Measurements from ENCODE around the gene RAB5B.

Gene RAB5B

DNA sequence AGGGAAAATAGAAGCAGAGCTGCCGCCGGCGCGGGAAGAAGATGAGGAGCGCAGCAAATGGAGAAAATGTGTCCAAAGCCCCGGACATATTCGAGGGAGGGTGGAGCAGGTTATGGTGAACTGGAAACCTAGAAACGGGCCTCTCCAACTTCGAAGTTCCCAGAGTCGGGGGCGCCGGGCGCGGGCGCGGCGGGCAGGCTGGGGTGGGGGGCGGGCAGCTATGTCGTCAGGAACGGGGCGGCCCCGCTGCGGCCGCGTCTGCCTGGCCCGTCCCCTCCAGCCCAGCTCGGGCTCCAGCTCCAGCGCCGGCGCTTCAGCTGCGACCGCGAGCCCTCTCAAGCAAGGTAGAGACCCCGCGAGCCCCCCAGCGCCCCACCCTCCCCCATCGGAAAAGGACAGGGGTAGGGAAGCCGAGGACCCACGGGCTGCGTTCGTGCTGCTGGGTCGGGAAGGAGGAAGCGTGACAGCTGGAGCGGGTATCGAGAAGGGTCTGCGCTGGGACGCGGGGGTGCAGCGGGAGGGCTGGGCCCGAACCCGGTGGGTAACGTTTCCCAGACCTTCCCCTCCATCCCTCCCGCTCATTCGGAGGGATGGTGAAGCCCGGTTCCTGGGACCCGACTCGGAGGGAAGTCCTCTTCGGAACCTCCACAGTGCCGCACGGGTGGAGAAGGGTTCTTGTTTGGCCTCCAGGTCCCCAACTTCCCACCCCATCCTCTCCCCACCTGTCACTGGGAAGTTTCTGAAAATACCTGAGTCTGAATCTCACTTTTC, 41.9 kb upstream of the RAB5B start:
- Histone ChIP-seq H3K27ac (ENCODE audit: low read depth, low read length, severe bottlenecking) (peak overlapping the region; percentile 45), H3K36me3 (ENCODE audit: control insufficient read depth, insufficient read depth, low read length) (peaks cover under 1% of the 10 kb centered on the region), H3K4me3 (ENCODE audit: extremely low read depth, insufficient read depth, low read length, poor library complexity, severe bottlenecking) (peak overlapping the region; percentile 62), H3K9me3 (ENCODE audit: control insufficient read depth, low read length) (no peaks in the 10 kb centered on the region), H3K4me1 (ENCODE audit: control insufficient read depth, insufficient read depth, low read length, poor library complexity, severe bottlenecking) (peaks cover 42% of the 10 kb centered on the region)
- 1 to 4% methylated on average over 26 to 40 of the region's 60 CpGs for WGBS, 2 experiments (ENCODE audit: insufficient coverage in 2 of 2)

DNA sequence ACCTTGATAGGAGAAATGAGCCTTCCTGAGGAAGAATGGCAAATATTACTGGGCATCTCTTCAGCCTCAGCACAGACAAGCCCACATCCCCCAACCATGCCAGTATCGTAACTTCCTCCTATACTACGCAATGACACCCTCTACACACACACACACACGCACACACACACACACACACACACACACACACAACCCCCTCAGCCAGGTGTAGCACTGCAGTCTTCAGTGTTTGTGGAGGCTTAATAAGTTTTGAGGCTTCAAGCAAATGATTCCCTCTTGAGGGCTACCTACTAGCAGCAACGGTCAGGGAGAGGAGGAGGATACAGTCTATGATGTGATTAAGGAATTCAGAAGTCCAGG, 41.3 kb upstream of the RAB5B start:
- no peaks in the 10 kb centered on the region for H3K9me3 ChIP-seq (ENCODE audit: control insufficient read depth, low read length)
- peak overlapping the region; percentile 65 for H3K27ac ChIP-seq (ENCODE audit: low read depth, low read length, severe bottlenecking)
- 45 to 83% methylated on average over 2 of the region's 4 CpGs for WGBS, 2 experiments (ENCODE audit: insufficient coverage in 2 of 2)
- peak overlapping the region; percentile 62 for H3K4me3 ChIP-seq (ENCODE audit: extremely low read depth, insufficient read depth, low read length, poor library complexity, severe bottlenecking)
- H3K4me1 ChIP-seq (ENCODE audit: control insufficient read depth, insufficient read depth, low read length, poor library complexity, severe bottlenecking), result peaks cover 42% of the 10 kb centered on the region
- peaks cover 5% of the 10 kb centered on the region for H3K36me3 ChIP-seq (ENCODE audit: control insufficient read depth, insufficient read depth, low read length)

DNA sequence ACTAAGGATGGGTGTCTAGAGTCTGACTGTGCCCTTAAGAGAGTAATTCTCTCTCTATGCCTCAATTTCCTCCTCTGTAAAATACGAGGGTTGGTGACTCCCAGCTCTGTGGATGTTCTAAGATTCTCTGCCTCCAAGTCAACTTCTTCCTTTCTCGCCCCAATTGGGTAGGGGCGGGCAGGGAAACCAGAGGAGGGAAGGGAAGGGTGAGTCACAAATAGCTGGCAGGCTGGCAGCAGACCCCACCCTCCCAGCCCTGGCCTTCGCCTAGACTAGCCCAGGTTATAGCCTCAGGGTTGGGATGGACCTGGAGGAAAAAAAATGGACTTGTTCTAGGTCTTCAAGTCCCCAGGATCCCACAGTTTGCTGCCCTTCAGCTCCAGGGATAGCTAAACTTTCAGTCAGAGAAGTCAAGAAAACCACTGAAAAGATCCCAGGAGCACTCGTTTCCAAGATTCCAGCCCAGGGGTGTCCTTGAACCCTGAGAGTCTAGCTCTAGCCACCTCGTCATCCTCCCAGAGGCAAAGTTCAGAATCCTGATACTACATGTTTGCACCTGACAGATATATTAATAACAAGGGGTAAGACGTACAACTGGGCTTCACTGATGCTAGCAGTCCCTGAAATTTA, 40.6 kb upstream of the RAB5B start:
- Histone ChIP-seq H3K4me1 (ENCODE audit: control insufficient read depth, insufficient read depth, low read length, poor library complexity, severe bottlenecking) (peaks cover 42% of the 10 kb centered on the region), H3K9me3 (ENCODE audit: control insufficient read depth, low read length) (no peaks in the 10 kb centered on the region), H3K4me3 (ENCODE audit: extremely low read depth, insufficient read depth, low read length, poor library complexity, severe bottlenecking) (peak overlapping the region; percentile 62), H3K27ac (ENCODE audit: low read depth, low read length, severe bottlenecking) (peak overlapping the region; percentile 65), H3K36me3 (ENCODE audit: control insufficient read depth, insufficient read depth, low read length) (peaks cover 10% of the 10 kb centered on the region)
- WGBS, 2 experiments (ENCODE audit: insufficient coverage in 2 of 2), result 83 to 91% methylated on average over 3 of the region's 7 CpGs

DNA sequence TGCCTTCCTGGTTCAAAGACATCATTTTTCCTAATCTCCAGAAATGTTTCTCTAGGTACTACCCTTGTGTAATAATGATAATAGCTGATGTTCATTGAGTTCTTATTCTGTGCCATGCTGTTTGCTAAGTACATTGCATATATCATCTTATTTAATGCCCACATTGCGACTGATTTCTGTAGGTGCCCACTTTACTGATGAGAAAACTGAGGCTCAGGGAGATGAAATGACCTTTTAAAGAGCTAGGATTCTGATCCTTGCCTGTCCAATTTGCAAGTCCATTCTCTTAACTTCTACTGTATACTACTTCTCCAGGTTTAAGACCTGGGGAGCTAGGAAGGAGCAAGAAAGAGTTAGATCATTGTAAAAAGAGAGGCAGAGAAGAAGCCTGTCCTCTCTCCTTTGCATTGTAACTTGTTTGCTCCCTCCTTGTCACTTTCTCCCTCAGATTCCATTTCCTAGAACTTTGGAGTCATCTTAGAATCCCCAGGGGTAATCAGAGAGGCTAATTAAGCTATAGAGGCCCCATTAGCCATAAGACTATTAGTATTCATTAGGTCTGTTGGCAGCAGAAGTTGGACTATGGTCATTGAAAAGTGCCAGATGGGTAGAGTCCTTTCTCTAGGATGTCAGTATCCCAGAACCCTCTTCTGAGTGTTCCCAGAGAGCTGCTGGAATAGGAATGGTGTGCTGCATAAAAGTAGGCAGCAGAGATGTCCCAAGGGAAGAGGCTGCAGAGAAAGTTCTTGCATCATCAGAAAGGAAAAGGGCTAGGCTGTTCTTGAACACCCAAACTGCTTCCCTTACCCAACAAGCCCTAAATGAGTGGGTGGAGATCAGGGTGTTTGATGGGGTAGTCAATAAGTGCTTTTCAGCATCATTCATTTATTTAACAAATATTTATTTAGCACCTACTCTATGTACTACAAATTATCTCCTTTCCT, 39.8 kb upstream of the RAB5B start:
- no peaks in the 10 kb centered on the region for H3K9me3 ChIP-seq (ENCODE audit: control insufficient read depth, low read length)
- whole genome bisulfite sequencing, 2 experiments (ENCODE audit: insufficient coverage in 2 of 2), result no CpG with 5 or more reads among the region's 1 CpG
- H3K27ac ChIP-seq (ENCODE audit: low read depth, low read length, severe bottlenecking), result no peak overlapping the region
- no peak overlapping the region for H3K4me3 ChIP-seq (ENCODE audit: extremely low read depth, insufficient read depth, low read length, poor library complexity, severe bottlenecking)
- H3K36me3 ChIP-seq (ENCODE audit: control insufficient read depth, insufficient read depth, low read length), result peaks cover 18% of the 10 kb centered on the region
- peaks cover 39% of the 10 kb centered on the region for H3K4me1 ChIP-seq (ENCODE audit: control insufficient read depth, insufficient read depth, low read length, poor library complexity, severe bottlenecking)

DNA sequence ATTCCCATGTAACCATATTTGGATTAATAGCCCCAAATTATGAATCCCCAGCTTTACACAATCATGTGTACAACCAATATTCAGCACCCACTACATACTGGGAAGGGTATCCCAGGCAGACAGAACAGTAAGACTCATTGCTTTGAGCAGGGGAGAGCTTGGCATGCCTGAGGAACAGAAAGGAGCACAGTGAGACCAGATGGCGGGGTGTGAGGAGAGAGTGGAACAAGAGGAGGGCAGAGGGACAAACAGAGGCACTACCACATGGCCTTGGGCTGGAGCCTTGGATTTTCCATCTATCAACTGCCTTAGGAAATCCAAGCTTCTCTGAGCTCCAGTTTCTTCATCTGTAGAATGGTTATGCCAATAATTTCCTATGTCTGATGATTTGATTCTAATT, 39.1 kb upstream of the RAB5B start:
- H3K9me3 ChIP-seq (ENCODE audit: control insufficient read depth, low read length), result no peaks in the 10 kb centered on the region
- H3K36me3 ChIP-seq (ENCODE audit: control insufficient read depth, insufficient read depth, low read length), result peaks cover 24% of the 10 kb centered on the region
- peaks cover 32% of the 10 kb centered on the region for H3K4me1 ChIP-seq (ENCODE audit: control insufficient read depth, insufficient read depth, low read length, poor library complexity, severe bottlenecking)
- WGBS, 2 experiments (ENCODE audit: insufficient coverage in 2 of 2), result 71 to 100% methylated on average over 1 of the region's 1 CpG
- H3K4me3 ChIP-seq (ENCODE audit: extremely low read depth, insufficient read depth, low read length, poor library complexity, severe bottlenecking), result no peak overlapping the region
- no peak overlapping the region for H3K27ac ChIP-seq (ENCODE audit: low read depth, low read length, severe bottlenecking)

DNA sequence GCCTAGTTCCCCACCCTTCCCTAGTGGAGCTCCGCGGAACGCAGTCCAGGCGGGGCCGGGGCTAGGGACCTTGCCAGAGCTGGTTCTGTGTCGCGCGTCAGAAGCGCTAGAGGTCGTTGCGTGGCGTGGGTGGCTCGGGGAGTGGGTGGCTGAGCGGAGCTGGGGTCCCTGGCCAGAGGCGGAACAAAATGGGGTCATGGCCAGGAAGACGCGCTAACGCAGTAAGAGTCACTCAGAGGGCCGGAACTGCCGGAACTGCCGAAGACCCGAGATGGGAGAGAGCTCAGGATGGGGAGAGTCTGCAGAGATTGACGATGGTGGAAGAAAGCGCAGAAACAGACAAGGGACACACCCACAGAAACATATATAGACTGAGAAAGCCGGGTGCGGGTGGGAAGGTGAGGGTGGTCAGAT, 38.1 kb upstream of the RAB5B start:
- Histone ChIP-seq H3K36me3 (ENCODE audit: control insufficient read depth, insufficient read depth, low read length) (peaks cover 29% of the 10 kb centered on the region), H3K4me3 (ENCODE audit: extremely low read depth, insufficient read depth, low read length, poor library complexity, severe bottlenecking) (no peak overlapping the region), H3K27ac (ENCODE audit: low read depth, low read length, severe bottlenecking) (no peak overlapping the region), H3K9me3 (ENCODE audit: control insufficient read depth, low read length) (no peaks in the 10 kb centered on the region), H3K4me1 (ENCODE audit: control insufficient read depth, insufficient read depth, low read length, poor library complexity, severe bottlenecking) (peaks cover 28% of the 10 kb centered on the region)
- WGBS, 2 experiments (ENCODE audit: insufficient coverage in 2 of 2), result 94 to 95% methylated on average over 17 to 23 of the region's 26 CpGs

DNA sequence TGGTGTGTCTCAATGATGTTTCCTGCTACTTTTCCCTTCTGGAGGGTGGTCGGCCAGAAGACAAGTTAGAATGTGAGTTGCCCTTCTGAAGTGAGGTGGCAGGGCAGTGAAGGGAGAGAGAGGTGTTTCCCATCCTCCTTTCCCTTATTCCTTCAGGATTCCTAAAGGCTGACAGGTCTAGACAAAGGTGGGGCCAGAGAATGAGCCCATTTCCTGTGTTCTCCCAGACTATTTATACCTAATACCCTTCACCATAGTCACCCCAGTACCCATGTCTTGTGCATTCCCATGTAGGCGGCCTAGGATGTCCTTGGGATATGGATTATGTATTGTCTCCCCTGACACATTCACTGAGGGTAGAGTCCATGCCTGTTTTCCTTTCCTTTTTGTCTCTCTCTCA, 35.9 kb upstream of the RAB5B start:
- H3K4me3 ChIP-seq (ENCODE audit: extremely low read depth, insufficient read depth, low read length, poor library complexity, severe bottlenecking), result no peak overlapping the region
- peaks cover 45% of the 10 kb centered on the region for H3K36me3 ChIP-seq (ENCODE audit: control insufficient read depth, insufficient read depth, low read length)
- WGBS, 2 experiments (ENCODE audit: insufficient coverage in 2 of 2), result 100% methylated on average over 1 of the region's 2 CpGs; no CpG with 5 or more reads in 1 of the 2 experiments
- peaks cover 15% of the 10 kb centered on the region for H3K4me1 ChIP-seq (ENCODE audit: control insufficient read depth, insufficient read depth, low read length, poor library complexity, severe bottlenecking)
- no peaks in the 10 kb centered on the region for H3K9me3 ChIP-seq (ENCODE audit: control insufficient read depth, low read length)
- no peak overlapping the region for H3K27ac ChIP-seq (ENCODE audit: low read depth, low read length, severe bottlenecking)

DNA sequence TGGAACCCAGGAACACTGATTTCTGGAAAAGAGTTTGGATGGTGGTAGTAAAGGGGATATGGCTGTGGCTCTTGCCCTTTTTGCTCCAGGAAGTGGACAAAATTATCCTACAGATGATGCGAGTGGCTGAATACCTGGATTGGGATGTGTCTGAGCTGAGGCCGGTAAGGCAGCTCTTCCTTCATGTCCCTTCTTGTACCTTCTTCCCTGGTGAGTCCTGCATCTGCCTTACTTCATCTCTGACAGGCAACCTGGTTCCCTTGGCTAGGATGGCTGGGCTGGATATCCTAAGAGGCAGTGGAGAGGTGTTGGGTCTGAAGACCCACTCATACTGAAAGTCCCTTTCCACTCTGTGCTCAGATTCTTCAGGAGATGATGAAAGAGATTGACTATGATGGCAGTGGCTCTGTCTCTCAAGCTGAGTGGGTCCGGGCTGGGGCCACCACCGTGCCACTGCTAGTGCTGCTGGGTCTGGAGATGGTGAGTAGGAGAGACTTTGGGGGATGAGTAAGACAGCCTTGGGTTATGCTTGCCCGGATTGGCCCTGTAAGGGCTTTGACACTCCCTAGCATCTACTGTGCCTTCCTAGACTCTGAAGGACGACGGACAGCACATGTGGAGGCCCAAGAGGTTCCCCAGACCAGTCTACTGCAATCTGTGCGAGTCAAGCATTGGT, 34.9 kb upstream of the RAB5B start:
- 95 to 97% methylated on average over 4 to 8 of the region's 8 CpGs for WGBS, 2 experiments (ENCODE audit: insufficient coverage in 2 of 2)
- Histone ChIP-seq H3K4me1 (ENCODE audit: control insufficient read depth, insufficient read depth, low read length, poor library complexity, severe bottlenecking) (peaks cover 8% of the 10 kb centered on the region), H3K27ac (ENCODE audit: low read depth, low read length, severe bottlenecking) (no peak overlapping the region), H3K9me3 (ENCODE audit: control insufficient read depth, low read length) (no peaks in the 10 kb centered on the region), H3K36me3 (ENCODE audit: control insufficient read depth, insufficient read depth, low read length) (peaks cover 47% of the 10 kb centered on the region), H3K4me3 (ENCODE audit: extremely low read depth, insufficient read depth, low read length, poor library complexity, severe bottlenecking) (no peak overlapping the region)

DNA sequence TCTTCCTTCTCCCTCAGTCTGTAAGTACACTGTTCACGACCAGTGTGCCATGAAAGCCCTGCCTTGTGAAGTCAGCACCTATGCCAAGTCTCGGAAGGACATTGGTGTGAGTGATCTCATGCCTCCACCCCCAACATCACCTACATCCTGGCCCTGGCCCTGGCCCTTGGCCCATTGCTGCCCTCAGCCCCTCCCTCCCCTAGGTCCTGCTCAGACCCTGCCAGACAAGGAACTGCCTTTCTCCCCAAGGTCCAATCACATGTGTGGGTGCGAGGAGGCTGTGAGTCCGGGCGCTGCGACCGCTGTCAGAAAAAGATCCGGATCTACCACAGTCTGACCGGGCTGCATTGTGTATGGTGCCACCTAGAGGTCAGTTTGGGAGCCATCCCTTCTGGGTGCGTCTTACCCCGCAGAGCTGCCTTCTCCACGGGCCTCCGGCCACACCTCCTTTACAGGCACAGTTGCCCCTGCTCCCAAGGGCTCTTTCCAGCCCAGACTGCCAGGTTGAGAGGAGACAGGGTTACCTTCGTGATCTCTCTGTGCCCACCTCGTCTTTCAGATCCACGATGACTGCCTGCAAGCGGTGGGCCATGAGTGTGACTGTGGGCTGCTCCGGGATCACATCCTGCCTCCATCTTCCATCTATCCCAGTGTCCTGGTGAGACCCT, 33.7 kb upstream of the RAB5B start:
- H3K4me3 ChIP-seq (ENCODE audit: extremely low read depth, insufficient read depth, low read length, poor library complexity, severe bottlenecking), result no peak overlapping the region
- peaks cover 7% of the 10 kb centered on the region for H3K4me1 ChIP-seq (ENCODE audit: control insufficient read depth, insufficient read depth, low read length, poor library complexity, severe bottlenecking)
- no peak overlapping the region for H3K27ac ChIP-seq (ENCODE audit: low read depth, low read length, severe bottlenecking)
- peaks cover 59% of the 10 kb centered on the region for H3K36me3 ChIP-seq (ENCODE audit: control insufficient read depth, insufficient read depth, low read length)
- 25 to 32% methylated on average over 13 to 18 of the region's 18 CpGs for WGBS, 2 experiments (ENCODE audit: insufficient coverage in 2 of 2)
- H3K9me3 ChIP-seq (ENCODE audit: control insufficient read depth, low read length), result no peaks in the 10 kb centered on the region

DNA sequence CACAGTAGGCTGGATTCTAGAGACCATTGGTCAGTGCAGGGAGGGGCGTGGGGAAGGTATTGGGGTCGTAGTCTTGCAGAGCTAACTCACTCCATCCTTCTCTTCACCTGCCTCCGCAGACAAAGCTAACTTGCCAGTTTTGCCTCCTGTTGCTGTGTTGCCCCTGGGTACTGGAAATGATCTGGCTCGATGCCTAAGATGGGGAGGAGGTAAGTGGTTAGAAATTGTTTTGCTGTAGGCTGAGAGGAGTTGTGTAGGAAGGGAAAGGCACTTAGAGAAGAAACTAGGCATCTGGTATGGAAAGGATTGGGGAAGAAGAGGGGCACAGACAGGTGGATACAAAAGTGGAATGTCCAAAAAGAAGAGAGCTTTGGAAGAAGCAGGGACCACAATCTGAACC, 31.8 kb upstream of the RAB5B start:
- WGBS, 2 experiments (ENCODE audit: insufficient coverage in 2 of 2), result 92 to 96% methylated on average over 3 of the region's 4 CpGs
- no peak overlapping the region for H3K4me3 ChIP-seq (ENCODE audit: extremely low read depth, insufficient read depth, low read length, poor library complexity, severe bottlenecking)
- H3K4me1 ChIP-seq (ENCODE audit: control insufficient read depth, insufficient read depth, low read length, poor library complexity, severe bottlenecking), result no peaks in the 10 kb centered on the region
- no peaks in the 10 kb centered on the region for H3K9me3 ChIP-seq (ENCODE audit: control insufficient read depth, low read length)
- no peak overlapping the region for H3K27ac ChIP-seq (ENCODE audit: low read depth, low read length, severe bottlenecking)
- H3K36me3 ChIP-seq (ENCODE audit: control insufficient read depth, insufficient read depth, low read length), result peaks cover 67% of the 10 kb centered on the region

Data from mesodermal cell (in vitro differentiated cells).